GM12878 (cell line): Measurements from ENCODE around the gene POLA1. TPM values are rescaled to one million over a fixed set of nuclear protein-coding genes. Genes with fewer than 3 reads are reported as not detected.

ENCODE experiments used
- ATAC-seq: fragments of 200-7000 bp; cut with Tn5 transposase; 3 replicates; pipeline ENCODE4 v1.9.1; 2020; ENCODE audit warnings: mild to moderate bottlenecking, moderate library complexity
- BruUV-seq: library from RNA; stranded (reverse); fragments of 400-500 nt; replicated peaks from 2 replicates; lab custom pipeline; 2021; lab: Mats Ljungman, UMichigan
- CTCF ChIA-PET: fragments of 300-600 bp; sonication (Branson Sonifier 250); formaldehyde crosslinking; extraction: SDS; loops from one replicate; lab custom pipeline; 2021; ENCODE audit warnings: inconsistent platforms; lab: Yijun Ruan, JAX
- POLR2A ChIA-PET: fragments of 350-600 bp; formaldehyde crosslinking; extraction: SDS; loops from one replicate; lab custom pipeline; 2021; ENCODE audit warnings: inconsistent platforms; lab: Charles Lee
- RAD21 ChIA-PET: fragments of 300-600 bp; sonication (Branson Sonifier 250); formaldehyde crosslinking; loops from one replicate; lab custom pipeline; 2023; ENCODE audit warnings: antibody characterized with exemption; ENCODE audit not compliant: unreplicated experiment; lab: Charles Lee
- SMC1A ChIA-PET: fragments of 300-600 bp; sonication (Branson Sonifier 250); formaldehyde crosslinking; loops from one replicate; lab custom pipeline; 2023; ENCODE audit not compliant: unreplicated experiment, uncharacterized antibody; lab: Charles Lee
- DNase-seq: peaks from one replicate; pipeline ENCODE4 v3.0.0-alpha.2; 2011; ENCODE audit warnings: low read depth, low spot score
- FAIRE-seq: peaks from 3 replicates; lab custom pipeline; 2011; peaks lifted over from hg19 to GRCh38; lab: Jason Lieb, UNC
- H2AFZ ChIP-seq: 2 replicates; pipeline ENCODE4 v1.6.0; 2011; ENCODE audit warnings: low read depth, low read length, control low read depth; ENCODE audit not compliant: control insufficient read depth
- H3K27ac ChIP-seq: 2 replicates; pipeline ENCODE4 v1.5.1; 2011; ENCODE audit warnings: control low read depth; ENCODE audit not compliant: control insufficient read depth, insufficient read depth
- H3K27me3 ChIP-seq, 2 experiments: replicated peaks in 1 of 2; 2 replicates each; pipeline versions ENCODE4 v1.6.0 to v1.6.1; 2011; ENCODE audit warnings: low read length in 1 of 2; ENCODE audit not compliant: control insufficient read depth in 2 of 2, insufficient read depth in 2 of 2
- H3K36me3 ChIP-seq, 2 experiments: 2 replicates each; pipeline ENCODE4 v1.5.1; 2011; ENCODE audit warnings: low read length in 1 of 2; ENCODE audit not compliant: control insufficient read depth in 2 of 2, insufficient read depth in 2 of 2
- H3K4me1 ChIP-seq: 2 replicates; pipeline ENCODE4 v1.6.1; 2011; ENCODE audit warnings: mild to moderate bottlenecking, low read length, moderate library complexity, mixed read lengths; ENCODE audit not compliant: control insufficient read depth, insufficient read depth
- H3K4me2 ChIP-seq: 2 replicates; pipeline ENCODE4 v1.6.0; 2011; ENCODE audit warnings: control low read depth; ENCODE audit not compliant: control insufficient read depth, insufficient read depth
- H3K4me3 ChIP-seq: fragments of 200-600 bp; sonication (generic); 2 replicates; pipeline ENCODE4 v1.5.1; 2016
- H3K79me2 ChIP-seq: 2 replicates; pipeline ENCODE4 v1.6.0; 2011; ENCODE audit warnings: low read length; ENCODE audit not compliant: control insufficient read depth, insufficient read depth
- H3K9ac ChIP-seq: 2 replicates; pipeline ENCODE4 v1.8.0; 2011; ENCODE audit warnings: low read length, control low read depth, mixed read lengths; ENCODE audit not compliant: control insufficient read depth, insufficient read depth
- H3K9me3 ChIP-seq: replicated peaks from 3 replicates; pipeline ENCODE4 v1.5.1; 2011; ENCODE audit warnings: mild to moderate bottlenecking, low read length; ENCODE audit not compliant: control insufficient read depth, insufficient read depth
- H4K20me1 ChIP-seq: 2 replicates; pipeline ENCODE4 v1.6.0; 2011; ENCODE audit not compliant: control insufficient read depth, insufficient read depth
- ATF3 ChIP-seq: IDR thresholded peaks from 2 replicates; pipeline ENCODE4 v1.6.1; 2011; ENCODE audit warnings: low read depth, mild to moderate bottlenecking, low read length, moderate library complexity, borderline replicate concordance; ENCODE audit errors: extremely low read depth
- BMI1 ChIP-seq: fragments of 450-650 bp; IDR thresholded peaks from 2 replicates; pipeline ENCODE4 v1.6.1; 2016; ENCODE audit warnings: mild to moderate bottlenecking, moderate library complexity, borderline replicate concordance
- EP300 ChIP-seq, 2 experiments: fragments of 150-350 bp in 1 of 2; IDR thresholded peaks; 2 replicates each; pipeline ENCODE4 v1.6.1; 2011 to 2012; ENCODE audit warnings: low read depth in 2 of 2, low read length in 2 of 2, borderline replicate concordance in 1 of 2, improper control_type of control experiment in 1 of 2, inconsistent platforms in 1 of 2; ENCODE audit not compliant: control insufficient read depth in 1 of 2
- MLLT1 ChIP-seq: fragments of 450-650 bp; IDR thresholded peaks from 2 replicates; pipeline ENCODE4 v1.6.1; 2016; ENCODE audit warnings: mild to moderate bottlenecking
- NRF1 ChIP-seq: conservative IDR thresholded peaks from 2 replicates; pipeline ENCODE4 v1.6.1; 2011; ENCODE audit warnings: mild to moderate bottlenecking, low read depth, low read length, improper control_type of control experiment
- POLR2AphosphoS5 ChIP-seq: IDR thresholded peaks from 2 replicates; pipeline ENCODE4 v1.6.1; 2011; ENCODE audit warnings: mild to moderate bottlenecking, low read length, inconsistent platforms
- SIX5 ChIP-seq: IDR thresholded peaks from 2 replicates; pipeline ENCODE4 v1.6.1; 2011; ENCODE audit warnings: mild to moderate bottlenecking, low read depth, low read length, moderate library complexity; ENCODE audit not compliant: severe bottlenecking
- SPI1 ChIP-seq: IDR thresholded peaks from 2 replicates; pipeline ENCODE4 v1.6.1; 2011; ENCODE audit warnings: low read depth, mild to moderate bottlenecking, low read length, moderate library complexity, borderline replicate concordance; ENCODE audit not compliant: insufficient read depth
- TCF12 ChIP-seq: IDR thresholded peaks from 2 replicates; pipeline ENCODE4 v1.6.1; 2011; ENCODE audit warnings: low read depth, mild to moderate bottlenecking, low read length
- ZNF207 ChIP-seq: fragments of 450-650 bp; IDR thresholded peaks from 2 replicates; pipeline ENCODE4 v1.6.1; 2014; ENCODE audit warnings: antibody characterized with exemption, mild to moderate bottlenecking, borderline replicate concordance
- ZNF24 ChIP-seq: fragments of 450-650 bp; IDR thresholded peaks from 2 replicates; pipeline ENCODE4 v1.6.1; 2017; ENCODE audit warnings: antibody characterized with exemption, mild to moderate bottlenecking
- WGBS: methylation state at CpG from one replicate; pipeline ENCODE4 v1.1.6; 2016; ENCODE audit warnings: low lambda C conversion rate; ENCODE audit not compliant: insufficient replicate concordance, insufficient coverage; ENCODE audit errors: missing lambda C conversion rate; 5-methylcytosine and 5-hydroxymethylcytosine counted together
- in situ Hi-C: fragments of 300-500 bp; cut with MboI; formaldehyde crosslinking; loops from 9 replicates; pipeline ENCODE4 v1.14.3; 2018; ENCODE audit warnings: mixed read lengths
- intact Hi-C: fragments of 100-400 bp; cut with micrococcal nuclease; formaldehyde crosslinking; loops from one replicate; pipeline ENCODE4 v1.14.2; 2022; ENCODE audit not compliant: unreplicated experiment
- polyA plus RNA-seq, 11 experiments: library from polyadenylated mRNA; depleted of rRNA in 4 of 11; unstranded in 6 of 11; stranded (reverse) in 5 of 11; fragments of >200 nt; fragmentation: Nextera tagmentation in 4 of 11; fragmentation: Illumina TruSeq in 1 of 11; extraction: Ambion mirVana in 4 of 11; extraction: Trizol in 1 of 11; gene quantifications; 1 replicate in 1 of 11; 2 replicates in 10 of 11; pipeline versions ENCODE4 v1.2.1 to v1.2.3, GENCODE V29; 2011 to 2016; ENCODE audit warnings: inconsistent platforms in 2 of 11, missing spikeins in 2 of 11, low read depth in 1 of 11
- total RNA-seq, 4 experiments: library from RNA; depleted of rRNA in 3 of 4; stranded (reverse); fragments of >200 nt in 3 of 4; fragmentation: Illumina TruSeq in 1 of 4; extraction: Trizol in 1 of 4; gene quantifications; 2 replicates each; pipeline versions ENCODE4 v1.2.1 to v1.2.3, GENCODE V29; 2013 to 2021

Gene POLA1
- total and polyA plus RNA-seq, 10 of the 15 experiments (the other 5 are each of a cell fraction or from before 2014, with no cell fraction given) = 6.5 to 34.7 (median 24.8) TPM

- in situ Hi-C loops (no loop called here), intact Hi-C loops (no loop called here)
- Histone ChIP-seq H4K20me1 (no peaks in the 10 kb centered on the region), H3K36me3 (no peaks in the 10 kb centered on the region), H3K4me2 (no peak overlapping the region), H3K9ac (no peak overlapping the region), H3K4me3 (no peak overlapping the region), H3K27me3 (no peaks in the 10 kb centered on the region), H2AFZ (no peak overlapping the region), H3K27ac (no peak overlapping the region), H3K4me1 (peaks cover 9% of the 10 kb centered on the region), H3K79me2 (no peaks in the 10 kb centered on the region), H3K9me3 (no peaks in the 10 kb centered on the region)
- CTCF ChIA-PET = interaction anchor here (1.1 to 1.4 kb wide), 2 partner anchors 22 to 57 kb away, joined by 3 read pairs; no protein-coding TSS in a partner anchor
- DNase-seq (no peak), ATAC-seq (no peak), FAIRE-seq (no peak)
- POLR2A ChIA-PET = interaction anchor here (1.5 kb wide), 1 partner anchor 13 kb away, joined by 3 read pairs; no protein-coding TSS in a partner anchor
- WGBS = 79% methylated on average over 1 of the region's 1 CpG
- no peak for TF ChIP-seq BMI1
- no peak for TF ChIP-seq ZNF24
- TF ChIP-seq MLLT1 = no peak
- no peak for TF ChIP-seq ATF3
- no peak for TF ChIP-seq POLR2AphosphoS5
- no peak for TF ChIP-seq TCF12
- TF ChIP-seq EP300 (IDR thresholded peaks at IDR 0.05; ENCODE audit: borderline replicate concordance in 1 of 2, control insufficient read depth in 1 of 2, low read depth in 2 of 2, low read length in 2 of 2) = no peak
- no peak for TF ChIP-seq SPI1
- TF ChIP-seq ZNF207 = no peak
- TF ChIP-seq SIX5 = no peak
- no peak for TF ChIP-seq NRF1
- SMC1A ChIA-PET = interaction anchor here (0.6 to 1.5 kb wide), 4 partner anchors 10 to 53 kb away, joined by 3 read pairs; no protein-coding TSS in a partner anchor
- BruUV-seq = no TSS peak
- RAD21 ChIA-PET = no interaction called here
Observed at GRCh38 chrX:24782011-24782410, 88.3 kb downstream of the POLA1 start.
